Measurements from ENCODE around the gene FANCB.

- TF ChIP-seq CTCF (IDR thresholded peaks at IDR 0.05), result no peak
- no peak for TF ChIP-seq POLR2A (IDR thresholded peaks at IDR 0.05)
These were observed 46.5 kb upstream of the FANCB start for GRCh38 chrX:14919407-14919806.

Measured in tibial nerve (tissue), 3 donors.